NCI-H2029 treated with DMSO at 0.1 percent for 48 hours (cell line): ENCODE data around the gene C6orf132.

ENCODE experiments used
- DNase-seq: peaks from one replicate; lab custom pipeline; 2025; lab: John Stamatoyannopoulos, UW

The C6orf132 gene

DNA sequence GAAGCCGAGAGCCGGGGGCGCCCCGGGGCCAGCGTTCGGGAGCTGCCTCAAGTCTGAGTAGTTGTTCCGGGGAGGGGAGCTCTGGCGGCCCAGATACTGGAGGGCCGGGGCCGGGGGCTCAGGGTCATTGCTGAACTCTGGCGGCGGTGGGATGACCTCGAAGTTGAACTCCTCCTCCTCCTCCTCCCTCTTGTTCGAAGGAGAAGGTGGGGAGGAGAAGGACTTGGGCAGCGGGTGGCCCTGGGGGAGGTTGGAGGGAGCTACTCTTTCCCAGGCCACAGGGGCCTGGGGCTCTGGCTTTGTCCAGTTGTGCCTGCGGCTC is 37.7 kb downstream of the C6orf132 start:
- DNase-seq: no peak

DNA sequence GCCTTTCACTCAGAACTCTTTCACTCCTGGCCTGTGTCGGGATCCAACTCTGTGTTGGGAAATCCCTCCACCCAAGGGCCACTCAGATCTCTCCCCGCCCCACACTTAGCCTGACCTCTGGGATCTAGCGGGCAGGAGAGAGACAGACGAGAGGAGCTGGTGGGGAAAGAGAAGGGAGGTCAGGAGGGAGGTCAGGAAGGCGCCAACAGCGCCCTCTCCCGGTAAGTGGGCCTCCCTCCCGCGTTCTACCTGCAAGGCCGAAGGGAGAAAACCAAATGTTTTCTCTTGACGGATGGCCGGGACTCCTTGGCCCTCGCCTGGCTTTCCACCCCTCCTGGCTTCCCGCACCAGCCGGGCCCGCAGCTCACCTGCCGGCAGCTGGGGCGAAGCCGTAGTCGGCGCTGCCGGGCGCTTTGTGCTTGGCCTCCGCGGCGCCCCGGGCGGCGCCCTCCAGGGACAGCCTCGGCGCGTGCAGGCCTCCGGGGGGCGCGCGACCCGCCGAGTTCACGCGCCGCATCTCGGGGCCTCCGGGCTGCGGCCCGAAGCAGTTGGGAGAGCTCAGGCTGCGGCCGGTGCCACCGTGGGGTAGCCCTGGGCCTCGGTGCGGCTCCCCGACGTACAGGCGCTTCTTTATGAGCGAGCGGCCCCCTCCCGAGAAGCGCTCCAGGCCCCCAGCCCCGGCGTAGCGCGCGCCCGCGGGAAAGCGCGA is 38.2 kb downstream of the C6orf132 start:
- DNase-seq: no peak

DNA sequence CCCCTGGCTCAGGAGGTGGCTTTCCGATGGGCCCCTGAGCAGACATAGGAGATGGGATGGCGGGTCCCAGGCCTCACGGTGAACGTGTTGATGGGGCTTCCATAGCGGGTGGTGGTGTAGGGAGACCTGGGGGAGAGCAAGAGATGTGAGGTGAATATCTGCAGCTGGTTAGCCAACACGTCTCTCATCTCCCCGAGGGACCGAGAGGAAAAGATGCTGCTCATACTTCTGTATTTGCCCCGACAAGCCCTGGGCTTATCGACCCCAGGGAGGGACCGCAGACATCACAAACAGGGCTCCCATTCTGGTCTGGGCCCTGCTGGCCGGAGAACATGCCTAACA is 38.7 kb downstream of the C6orf132 start:
- DNase-seq: no peak

DNA sequence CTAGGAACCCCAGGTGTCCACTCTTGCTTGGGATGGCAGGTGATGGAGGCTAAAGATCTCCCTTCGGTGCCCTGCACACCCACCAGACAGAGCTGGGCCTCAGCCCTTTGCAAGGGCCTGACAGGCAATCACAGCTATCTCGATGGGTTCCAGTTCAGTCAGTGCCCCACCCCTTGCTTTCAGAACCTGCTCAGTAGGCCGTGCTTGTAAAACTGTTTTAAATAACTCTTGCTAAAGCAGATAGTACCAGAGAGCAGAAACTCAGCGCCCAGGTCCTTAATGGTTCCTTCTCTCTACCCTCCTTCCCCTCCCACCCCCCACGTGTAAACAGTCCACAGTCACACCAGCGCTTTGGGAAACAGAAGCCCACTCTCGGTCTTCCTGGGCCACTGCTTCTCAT is 39.2 kb downstream of the C6orf132 start:
- no peak for DNase-seq

- DNase-seq: no peak
Observed at GRCh38 chr6:42101186-42101657, 41.2 kb downstream of the C6orf132 start.

- DNase-seq: no peak
Observed at GRCh38 chr6:42100029-42100901, 42.2 kb downstream of the C6orf132 start.

DNA sequence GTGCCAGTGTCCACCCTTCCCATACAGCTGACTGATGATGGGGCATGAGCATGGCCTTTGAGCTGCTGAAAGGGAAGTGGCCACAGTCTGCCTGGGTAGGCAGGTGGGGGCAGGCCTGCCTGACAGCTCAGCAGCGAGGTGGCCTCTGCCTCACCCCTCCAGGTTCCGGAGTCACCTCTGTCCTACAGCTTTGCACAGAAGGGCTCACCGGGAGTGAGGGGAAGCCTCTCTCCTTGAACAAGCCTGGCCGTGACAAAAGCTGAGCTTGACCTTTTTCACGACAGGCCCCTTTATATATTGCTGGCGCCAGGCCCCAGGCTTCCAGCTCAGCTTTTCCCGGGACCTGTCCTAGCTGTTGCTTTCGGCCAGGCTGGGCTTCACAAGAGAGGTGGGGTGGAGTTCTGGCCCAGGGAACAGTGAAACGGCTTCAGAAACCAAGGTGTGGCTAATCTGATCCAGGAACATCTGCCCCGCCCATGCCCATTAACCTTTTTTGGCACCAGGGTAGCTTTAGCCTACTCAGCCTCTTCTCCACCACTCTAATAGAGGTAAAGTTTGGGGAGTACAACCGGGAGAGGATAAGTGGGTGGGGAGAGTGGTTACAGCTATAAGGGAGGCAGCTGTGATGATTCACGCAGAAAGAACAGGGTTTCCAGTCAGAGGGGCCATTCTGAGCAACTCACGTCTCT is 42.9 kb downstream of the C6orf132 start:
- DNase-seq: no peak

GRCh38 chr6:42095776-42096541 is 46.5 kb downstream of the C6orf132 start:
- DNase-seq: no peak

DNA sequence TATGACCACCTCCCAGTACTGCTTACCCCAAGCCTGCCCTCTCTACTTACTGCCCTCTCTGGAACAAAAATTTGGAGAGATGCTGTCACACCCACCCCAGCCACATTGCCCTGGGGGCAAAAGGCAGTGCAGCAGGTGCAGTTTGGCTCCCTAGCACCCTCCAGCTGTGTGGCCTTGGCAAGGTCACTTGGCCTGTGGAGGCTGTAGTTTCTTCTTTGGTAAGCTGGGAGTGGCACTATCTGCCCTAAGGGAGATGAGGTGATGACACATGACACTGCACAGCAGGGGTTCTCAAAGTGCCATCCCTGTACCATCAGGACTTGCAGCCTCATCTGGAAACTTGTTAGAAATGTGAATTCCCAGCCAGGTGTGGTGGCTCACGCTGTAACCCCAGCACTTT is 47.3 kb downstream of the C6orf132 start:
- DNase-seq: no peak

DNA sequence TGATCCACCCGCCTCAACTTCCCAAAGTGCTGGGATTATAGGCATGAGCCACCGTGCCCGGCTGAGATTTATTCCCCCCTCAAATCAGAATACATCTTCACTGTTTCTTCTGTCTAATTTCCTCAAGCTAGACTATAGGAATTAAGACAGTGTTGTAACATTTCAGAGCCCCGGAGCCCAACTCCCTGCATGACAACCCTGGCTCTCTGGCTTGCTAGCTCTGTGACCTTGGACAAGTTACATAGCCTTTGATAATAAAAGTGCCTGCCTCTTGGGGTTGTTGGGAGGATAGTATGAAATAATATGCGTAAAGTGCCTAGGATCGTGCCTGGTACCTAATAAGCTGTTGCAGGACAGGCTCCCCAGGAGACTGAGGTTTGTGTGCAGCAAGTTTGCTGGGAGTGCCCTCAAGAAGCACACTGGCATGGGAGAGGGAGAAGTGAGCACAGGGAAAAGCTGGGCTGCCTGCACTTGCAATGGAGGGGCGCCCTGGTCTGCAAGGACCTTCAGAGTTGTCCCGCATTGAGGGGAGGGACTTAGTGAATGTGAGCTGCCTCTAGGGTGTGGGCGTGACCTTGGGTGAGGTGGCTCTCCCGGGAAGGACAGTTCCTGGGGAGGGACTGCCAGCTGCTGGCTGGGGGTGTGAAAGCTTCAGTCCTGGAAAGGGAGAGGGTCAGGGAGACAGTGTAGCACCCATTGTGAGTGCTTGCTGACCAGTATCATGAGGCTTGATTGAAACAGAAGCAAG is 48.7 kb downstream of the C6orf132 start:
- no peak for DNase-seq

DNA sequence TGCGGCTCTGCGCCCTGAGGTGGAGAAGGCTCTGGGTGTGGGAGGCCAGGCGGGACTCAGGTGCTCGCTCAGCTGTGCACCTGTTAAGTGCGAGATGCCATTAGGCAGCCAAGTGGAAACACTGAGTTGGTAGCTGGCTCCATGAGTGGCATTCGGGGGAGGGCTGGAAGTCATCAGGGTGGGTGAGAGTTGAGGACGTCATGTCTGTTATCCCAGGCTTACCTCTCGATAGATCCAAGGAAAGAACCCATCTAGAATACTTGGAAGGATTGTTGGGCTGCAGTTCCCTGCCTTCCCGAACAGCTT is 50.7 kb downstream of the C6orf132 start:
- no peak for DNase-seq

GRCh38 chr6:42090819-42091717 is 51.4 kb downstream of the C6orf132 start:
- DNase-seq: no peak

- no peak for DNase-seq
Observed at GRCh38 chr6:42088101-42088591, 54.3 kb downstream of the C6orf132 start.

DNA sequence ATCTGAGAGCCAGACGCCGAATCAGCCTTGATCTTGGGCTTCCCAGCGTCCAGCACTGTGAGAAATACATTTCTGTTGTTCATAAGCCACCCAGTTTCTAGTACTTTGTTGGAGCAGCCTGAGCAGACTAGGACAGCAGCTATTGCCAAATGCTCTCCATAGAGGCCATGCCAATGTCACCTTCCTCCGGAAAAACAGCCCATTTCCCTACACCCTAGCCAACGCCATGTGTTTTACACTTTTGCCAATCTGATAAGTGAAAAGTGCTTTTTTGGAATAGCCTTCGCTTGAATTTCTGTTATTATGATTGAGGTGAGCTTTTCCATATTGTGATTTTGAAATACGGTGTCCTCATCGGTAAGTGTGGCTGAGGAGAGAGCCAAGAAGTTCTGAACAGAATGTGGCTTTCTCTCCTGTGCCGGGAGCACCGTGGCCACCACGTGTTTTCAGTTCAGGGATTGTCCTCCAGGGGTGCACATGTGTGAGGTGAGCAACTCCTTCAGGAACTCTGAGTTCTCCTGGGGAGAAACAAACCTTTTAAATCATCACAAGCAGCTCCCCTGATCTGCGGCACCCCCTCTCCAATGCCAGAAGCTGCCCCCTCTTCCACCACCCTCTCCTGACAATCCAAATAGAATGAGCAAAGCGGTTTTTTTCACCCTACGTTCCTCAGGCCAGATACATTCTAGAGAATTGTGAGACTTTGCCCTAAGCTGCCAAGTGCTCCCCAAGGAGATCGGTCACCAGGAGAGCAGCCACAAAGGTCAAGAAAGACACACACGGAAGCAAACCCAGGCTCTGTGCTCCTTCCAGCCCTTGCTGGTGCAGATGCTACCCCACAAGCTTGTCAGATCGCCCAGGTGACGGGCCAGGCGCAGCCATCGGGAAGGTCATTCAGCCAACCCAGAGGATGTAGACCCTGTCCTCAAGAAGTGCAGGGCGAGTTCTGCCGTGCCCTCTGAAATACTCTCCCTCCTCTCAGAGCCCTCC is 56.1 kb downstream of the C6orf132 start:
- DNase-seq: no peak

- DNase-seq: no peak
Observed at GRCh38 chr6:42084889-42085288, 57.5 kb downstream of the C6orf132 start.

DNA sequence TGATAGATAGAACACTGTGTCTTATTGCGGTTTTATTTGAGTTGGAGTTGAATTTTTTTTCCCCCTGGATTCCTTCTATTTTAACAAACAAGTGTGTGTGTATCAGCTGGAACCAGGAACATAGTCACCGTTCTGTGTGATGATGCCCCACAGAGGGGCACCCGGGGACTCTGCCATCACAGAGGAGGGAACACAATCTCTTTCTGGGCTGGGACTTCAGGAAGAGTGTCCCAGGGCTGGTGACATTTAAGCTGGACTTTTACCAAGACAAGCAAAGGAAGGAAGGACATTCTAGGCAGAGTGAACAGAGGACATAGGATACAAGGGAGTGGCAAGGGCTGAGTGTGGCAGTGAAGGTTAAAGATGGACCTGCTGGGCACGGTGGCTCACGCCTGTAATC is 58.9 kb downstream of the C6orf132 start:
- DNase-seq: no peak

GRCh38 chr6:42079941-42080464 is 62.4 kb downstream of the C6orf132 start:
- DNase-seq: no peak

- no peak for DNase-seq
Observed at GRCh38 chr6:42078386-42078785, 64.0 kb downstream of the C6orf132 start.
